Measurements from ENCODE around the gene ATP8B4. TPM values are rescaled to one million over a fixed set of nuclear protein-coding genes. Genes with fewer than 3 reads are reported as not detected.

ATP8B4 gene
- total and polyA plus RNA-seq, 8 donors = 2.1 to 8.1 (median 2.9) TPM

DNA sequence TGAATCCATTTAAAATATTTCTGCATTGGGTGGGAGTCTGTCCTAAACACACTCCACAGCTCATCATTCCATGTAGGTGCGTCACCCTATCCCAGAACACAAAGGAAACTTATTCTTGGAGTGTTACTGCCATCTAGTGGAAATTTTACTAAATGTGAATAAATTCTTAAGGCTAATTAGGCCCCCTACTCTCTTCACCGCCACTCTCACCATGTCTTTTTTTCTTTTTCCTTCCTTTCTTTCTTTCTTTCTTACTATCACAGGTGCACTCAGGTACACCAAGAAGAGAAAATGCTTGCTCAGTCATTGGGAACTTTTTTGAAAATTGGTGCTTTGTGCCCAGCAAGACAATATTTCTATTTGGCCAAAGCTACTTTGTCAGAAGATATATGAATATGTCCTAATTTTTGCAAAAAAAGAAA, 26.4 kb upstream of the ATP8B4 start:
- DNase-seq (peak in 2 of 4 donors; percentile 57 to 71), ATAC-seq (peak; percentile 93)
- intact Hi-C loops (cut with DNase I) = loop anchor here in 1 of 2 donors (10.0 kb wide), 1 partner anchor 1281 kb away; no protein-coding TSS in a partner anchor
- no peaks in the 10 kb centered on the region for H3K27me3 ChIP-seq
- no peak overlapping the region for H3K4me3 ChIP-seq
- H3K9me3 ChIP-seq = no peaks in the 10 kb centered on the region
- no peaks in the 10 kb centered on the region for H3K36me3 ChIP-seq
- H3K4me1 ChIP-seq = peaks cover 0 to 14% of the 10 kb centered on the region in 2 donors
- TF ChIP-seq, protein P1, sequence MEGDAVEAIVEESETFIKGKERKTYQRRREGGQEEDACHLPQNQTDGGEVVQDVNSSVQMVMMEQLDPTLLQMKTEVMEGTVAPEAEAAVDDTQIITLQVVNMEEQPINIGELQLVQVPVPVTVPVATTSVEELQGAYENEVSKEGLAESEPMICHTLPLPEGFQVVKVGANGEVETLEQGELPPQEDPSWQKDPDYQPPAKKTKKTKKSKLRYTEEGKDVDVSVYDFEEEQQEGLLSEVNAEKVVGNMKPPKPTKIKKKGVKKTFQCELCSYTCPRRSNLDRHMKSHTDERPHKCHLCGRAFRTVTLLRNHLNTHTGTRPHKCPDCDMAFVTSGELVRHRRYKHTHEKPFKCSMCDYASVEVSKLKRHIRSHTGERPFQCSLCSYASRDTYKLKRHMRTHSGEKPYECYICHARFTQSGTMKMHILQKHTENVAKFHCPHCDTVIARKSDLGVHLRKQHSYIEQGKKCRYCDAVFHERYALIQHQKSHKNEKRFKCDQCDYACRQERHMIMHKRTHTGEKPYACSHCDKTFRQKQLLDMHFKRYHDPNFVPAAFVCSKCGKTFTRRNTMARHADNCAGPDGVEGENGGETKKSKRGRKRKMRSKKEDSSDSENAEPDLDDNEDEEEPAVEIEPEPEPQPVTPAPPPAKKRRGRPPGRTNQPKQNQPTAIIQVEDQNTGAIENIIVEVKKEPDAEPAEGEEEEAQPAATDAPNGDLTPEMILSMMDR (IDR thresholded peaks at IDR 0.05) = peak; percentile 54 to 61
- H3K27ac ChIP-seq = no peak overlapping the region

DNA sequence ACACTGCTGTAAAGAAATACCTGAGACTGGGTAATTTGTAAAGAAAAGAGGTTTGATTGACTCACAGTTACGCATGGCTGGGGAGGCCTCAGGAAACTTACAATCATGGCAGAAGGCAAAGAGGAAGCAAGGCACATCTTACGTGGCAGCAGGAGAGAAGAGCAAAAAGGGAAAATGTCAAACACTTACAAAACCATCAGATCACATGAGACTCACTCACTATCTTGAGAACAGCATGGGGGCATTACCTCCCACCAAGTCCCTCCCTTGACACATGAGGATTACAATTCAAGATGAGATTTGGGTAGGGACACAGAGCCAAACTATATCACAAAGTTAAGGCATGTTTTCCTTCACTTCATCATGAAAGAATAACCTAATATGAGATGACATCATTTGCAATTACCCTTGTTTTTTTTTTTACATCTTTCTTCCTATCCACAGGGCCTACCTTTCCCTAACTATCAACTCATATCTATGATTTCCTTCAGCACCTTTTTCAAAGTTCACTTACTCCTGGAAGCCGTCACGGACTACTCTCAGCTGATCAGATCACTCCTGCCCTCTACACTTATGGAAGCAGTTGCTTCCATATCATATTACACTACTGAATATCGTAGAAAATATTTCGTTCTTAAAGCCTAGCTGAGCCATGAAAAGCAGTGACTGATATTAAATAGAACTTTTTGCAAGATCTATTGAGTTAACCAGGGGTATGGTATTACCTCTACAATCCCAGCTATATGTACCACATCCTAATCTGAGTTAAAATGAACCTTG, 25.5 kb upstream of the ATP8B4 start:
- Histone ChIP-seq H3K27me3 (no peaks in the 10 kb centered on the region), H3K27ac (peak overlapping the region in 1 of 2 donors; percentile 19), H3K36me3 (no peaks in the 10 kb centered on the region), H3K9me3 (no peaks in the 10 kb centered on the region), H3K4me1 (peaks cover 0 to 14% of the 10 kb centered on the region in 2 donors), H3K4me3 (no peak overlapping the region)
- intact Hi-C loops (cut with DNase I) = loop anchor here in 1 of 2 donors (10.0 kb wide), 1 partner anchor 1280 kb away; no protein-coding TSS in a partner anchor
- ATAC-seq (no peak), DNase-seq (no peak)
- TF ChIP-seq, protein P1 (IDR thresholded peaks at IDR 0.05) = no peak

DNA sequence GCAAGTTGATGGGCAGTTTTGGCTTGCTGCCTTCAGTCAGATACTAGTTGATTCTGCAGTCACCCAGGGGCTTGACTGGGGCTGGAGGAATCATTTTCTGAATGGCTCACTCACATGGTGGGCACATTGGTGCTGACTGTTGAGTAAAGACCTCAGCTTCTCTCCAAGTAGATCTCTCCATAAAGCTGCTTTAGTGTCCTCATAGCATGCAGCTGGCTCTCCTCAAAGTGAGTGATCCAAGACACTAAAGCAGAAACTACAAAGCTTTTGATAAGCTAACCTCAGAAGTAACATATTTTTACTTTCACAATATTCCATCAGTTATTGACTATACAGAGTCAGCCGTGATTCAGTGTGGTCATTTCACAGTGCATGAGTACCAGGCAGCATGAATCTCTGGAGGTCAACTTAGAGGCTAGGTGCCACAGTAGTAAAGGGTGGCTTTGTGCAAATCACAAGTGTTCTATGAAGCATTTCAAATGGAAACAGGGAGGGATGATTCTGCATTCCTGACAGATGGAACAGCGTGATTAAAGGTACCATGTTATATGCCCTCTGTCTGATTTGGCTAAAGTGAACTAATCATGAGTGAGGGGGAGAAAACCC, 24.3 kb upstream of the ATP8B4 start:
- H3K9me3 ChIP-seq = no peaks in the 10 kb centered on the region
- DNase-seq (no peak), ATAC-seq (no peak)
- TF ChIP-seq, protein P1 (IDR thresholded peaks at IDR 0.05) = no peak
- H3K27ac ChIP-seq = no peak overlapping the region
- no peaks in the 10 kb centered on the region for H3K36me3 ChIP-seq
- H3K27me3 ChIP-seq = no peaks in the 10 kb centered on the region
- no peak overlapping the region for H3K4me3 ChIP-seq
- peaks cover 0 to 14% of the 10 kb centered on the region in 2 donors for H3K4me1 ChIP-seq
- intact Hi-C loops (cut with DNase I) = loop anchor here in 1 of 2 donors (10.0 kb wide), 1 partner anchor 1279 kb away; no protein-coding TSS in a partner anchor

DNA sequence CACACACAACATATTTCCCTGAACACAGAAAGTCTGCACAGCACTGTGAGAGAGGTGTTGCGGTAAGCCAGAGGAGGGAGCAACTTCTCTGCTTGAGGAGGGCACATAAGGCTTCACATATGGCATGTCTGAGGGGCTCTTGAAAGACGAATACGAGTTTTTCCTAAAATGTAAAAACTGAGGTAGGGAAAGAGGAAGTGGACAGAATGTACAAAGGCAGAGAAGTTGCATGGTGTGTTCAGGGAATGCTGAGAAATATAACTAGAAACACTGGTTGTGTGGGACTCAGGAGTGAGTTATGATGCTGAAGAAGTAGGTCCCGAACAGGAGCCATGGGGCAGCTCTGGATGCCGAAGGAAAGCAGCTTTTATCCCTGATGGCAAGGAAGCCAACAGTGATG, 22.8 kb upstream of the ATP8B4 start:
- no peak for DNase-seq

More for the DNA sequence above, 22.8 kb upstream of the ATP8B4 start:
- no peak overlapping the region for H3K4me3 ChIP-seq
- no peaks in the 10 kb centered on the region for H3K9me3 ChIP-seq
- intact Hi-C loops (cut with DNase I) = loop anchor here in 1 of 2 donors (10.0 kb wide), 1 partner anchor 1277 kb away; no protein-coding TSS in a partner anchor
- peaks cover 0 to 14% of the 10 kb centered on the region in 2 donors for H3K4me1 ChIP-seq
- no peak for ATAC-seq
- H3K27ac ChIP-seq = no peak overlapping the region
- H3K36me3 ChIP-seq = no peaks in the 10 kb centered on the region
- no peaks in the 10 kb centered on the region for H3K27me3 ChIP-seq
- TF ChIP-seq, protein P1 (IDR thresholded peaks at IDR 0.05) = no peak

Measured in left lung (tissue), 10 donors.